Pancreas (tissue), 10 donors: ENCODE measurements around the gene CAMK2G. TPM values are rescaled to one million over a fixed set of nuclear protein-coding genes. Genes with fewer than 3 reads are reported as not detected.
A peak's percentile ranks its signal among the peaks of the same experiment; 100 is the strongest.

Experiments
- ATAC-seq, 4 donors: fragments of 200-7000 bp; cut with Tn5 transposase; one replicate each; pipeline versions ENCODE4 v1.8.0 to v1.9.1; 2020; ENCODE audit warnings: mild to moderate bottlenecking in 4 of 4, moderate library complexity in 4 of 4
- DNase-seq, 6 donors: peaks; one replicate each; pipeline ENCODE4 v3.0.0-alpha.2; 2020
- FAIRE-seq: peaks from 2 replicates; lab custom pipeline; 2012; peaks lifted over from hg19 to GRCh38; lab: Jason Lieb, UNC
- H3K27ac ChIP-seq, 4 donors: fragments of 200-600 bp; sonication (generic); 1 replicate in 3 of 4; 2 replicates in 1 of 4; pipeline versions ENCODE4 v1.5.0 to v1.8.0; 2020
- H3K27me3 ChIP-seq, 4 donors: fragments of 200-600 bp; one replicate each; pipeline ENCODE4 v1.8.0; 2021
- H3K36me3 ChIP-seq, 3 donors: fragments of 200-600 bp; sonication (generic) in 1 of 3; one replicate each; pipeline versions ENCODE4 v1.5.0 to v1.8.0; 2020 to 2021
- H3K4me1 ChIP-seq, 3 donors: fragments of 200-600 bp; one replicate each; pipeline ENCODE4 v1.8.0; 2021
- H3K4me3 ChIP-seq, 4 donors: fragments of 200-600 bp; sonication (generic) in 2 of 4; one replicate each; pipeline versions ENCODE4 v1.5.0 to v1.8.0; 2020 to 2021
- H3K9me3 ChIP-seq, 4 donors: fragments of 200-600 bp; one replicate each; pipeline ENCODE4 v1.8.0; 2021
- CTCF ChIP-seq, 4 donors: fragments of 200-600 bp; sonication (generic) in 3 of 4; IDR thresholded peaks; one replicate each; pipeline versions ENCODE4 v1.5.0 to v1.8.0; 2021; ENCODE audit warnings: antibody characterized with exemption in 4 of 4
- WGBS, 2 donors: extraction: QIAGEN DNeasy Blood & Tissue Kit; methylation state at CpG; one replicate each; pipeline ENCODE4 v1.1.7; 2013; 5-methylcytosine and 5-hydroxymethylcytosine counted together
- intact Hi-C, 3 donors: fragments of 100-400 bp; cut with DNase I; formaldehyde crosslinking; loops; one replicate each; pipeline versions ENCODE4 v1.11.1 to v1.14.2; 2022
- polyA plus RNA-seq, 2 donors: library from polyadenylated mRNA; stranded (reverse); fragments of 200-250 nt; gene quantifications; one replicate each; pipeline ENCODE4 v1.2.3, GENCODE V29; 2013
- total RNA-seq, 6 donors: library from RNA; stranded (reverse); fragmentation: NEBNext Ultra II Directional in 4 of 6; extraction: Animal tissue kit (Norgen Biotek cat#: 25700) in 4 of 6; gene quantifications; one replicate each; pipeline versions ENCODE4 v1.2.1 to v1.2.4, GENCODE V29; 2021 to 2023
- donor health status: healthy with polysubstance abuse.
- donor health status: DM: no; HTN: no; CAD: no; lungs with moderate emphysema.
- donor health status: DM: no; HTN: no; CAD: no.
- donor health status: control.
- donor health status: control.
- donor health status: Bipolar disorder and iron deficiency.
- donor health status: DM: yes; HTN: yes; CAD: no.
- donor health status: DM: no; HTN: no; CAD: no.
- donor health status: DM: no; HTN: no; CAD: no.
- donor health status: DM: yes; HTN: yes; CAD: no.

The CAMK2G gene
- total and polyA plus RNA-seq, 8 donors: 5.3 to 18.4 (median 8.3) TPM

GRCh38 chr10:73819081-73819480 is 55.3 kb downstream of the CAMK2G start:
- FAIRE-seq: no peak
- ATAC-seq: peak in 1 of 4 donors; percentile 2
- no peak for DNase-seq
- TF ChIP-seq CTCF (IDR thresholded peaks at IDR 0.05): no peak
- intact Hi-C loops: no loop called here
- 63 to 75% methylated on average over 5 of the region's 5 CpGs for WGBS, 2 donors
- Histone ChIP-seq H3K36me3 (no peaks in the 10 kb centered on the region), H3K4me1 (peaks cover 5 to 7% (median 6%) of the 10 kb centered on the region in 3 donors), H3K4me3 (no peak overlapping the region), H3K27ac (peak overlapping the region in 1 of 4 donors; percentile 45), H3K27me3 (no peaks in the 10 kb centered on the region), H3K9me3 (no peaks in the 10 kb centered on the region)

- Histone ChIP-seq H3K36me3 (no peaks in the 10 kb centered on the region), H3K9me3 (no peaks in the 10 kb centered on the region), H3K27me3 (no peaks in the 10 kb centered on the region), H3K27ac (no peak overlapping the region), H3K4me1 (peaks cover 5 to 7% (median 6%) of the 10 kb centered on the region in 3 donors), H3K4me3 (no peak overlapping the region)
- FAIRE-seq (no peak), DNase-seq (no peak), ATAC-seq (no peak)
- TF ChIP-seq CTCF (IDR thresholded peaks at IDR 0.05): no peak
- WGBS, 2 donors: 86 to 95% methylated on average over 10 of the region's 10 CpGs
- intact Hi-C loops: no loop called here
These were observed 56.0 kb downstream of the CAMK2G start for GRCh38 chr10:73818402-73818801.

- no peak overlapping the region for H3K27ac ChIP-seq
- H3K4me3 ChIP-seq: no peak overlapping the region
- ATAC-seq (no peak), DNase-seq (no peak), FAIRE-seq (no peak)
- no peaks in the 10 kb centered on the region for H3K27me3 ChIP-seq
- H3K36me3 ChIP-seq: no peaks in the 10 kb centered on the region
- no peak for TF ChIP-seq CTCF (IDR thresholded peaks at IDR 0.05)
- H3K4me1 ChIP-seq: peaks cover 5 to 7% (median 6%) of the 10 kb centered on the region in 3 donors
- 92 to 96% methylated on average over 5 of the region's 5 CpGs for WGBS, 2 donors
- H3K9me3 ChIP-seq: no peaks in the 10 kb centered on the region
- intact Hi-C loops: no loop called here
These were observed 56.5 kb downstream of the CAMK2G start for GRCh38 chr10:73817826-73818225.

GRCh38 chr10:73816917-73817729 is 57.2 kb downstream of the CAMK2G start:
- H3K4me1 ChIP-seq: peaks cover 5 to 7% (median 6%) of the 10 kb centered on the region in 3 donors
- no peak for TF ChIP-seq CTCF (IDR thresholded peaks at IDR 0.05)
- FAIRE-seq: no peak
- no peak overlapping the region for H3K27ac ChIP-seq
- no peaks in the 10 kb centered on the region for H3K27me3 ChIP-seq
- H3K4me3 ChIP-seq: no peak overlapping the region
- DNase-seq: no peak
- H3K9me3 ChIP-seq: no peaks in the 10 kb centered on the region
- whole genome bisulfite sequencing, 2 donors: 87 to 88% methylated on average over 10 of the region's 10 CpGs
- no peak for ATAC-seq
- H3K36me3 ChIP-seq: no peaks in the 10 kb centered on the region
- intact Hi-C loops: no loop called here

- Histone ChIP-seq H3K27me3 (no peaks in the 10 kb centered on the region), H3K36me3 (no peaks in the 10 kb centered on the region), H3K4me1 (peaks cover 5 to 7% (median 6%) of the 10 kb centered on the region in 3 donors), H3K9me3 (no peaks in the 10 kb centered on the region), H3K27ac (peak overlapping the region in 1 of 4 donors; percentile 11), H3K4me3 (no peak overlapping the region)
- TF ChIP-seq CTCF (IDR thresholded peaks at IDR 0.05): no peak
- ATAC-seq (no peak), FAIRE-seq (no peak), DNase-seq (no peak)
- intact Hi-C loops: no loop called here
These were observed 58.7 kb downstream of the CAMK2G start for GRCh38 chr10:73815719-73816030.
